ENCODE data around the gene FOXS1.
A peak's percentile ranks its signal among the peaks of the same experiment; 100 is the strongest.

Gene FOXS1

GRCh38 chr20:31842471-31843157 lies 2.8 kb downstream of the FOXS1 start:
- no peaks in the 10 kb centered on the region for H3K36me3 ChIP-seq (ENCODE audit: insufficient read depth, low read length)
- H4K20me1 ChIP-seq (ENCODE audit: insufficient read depth, low read length, poor library complexity, severe bottlenecking) = no peaks in the 10 kb centered on the region
- TF ChIP-seq CTCF (conservative IDR thresholded peaks at IDR 0.05; ENCODE audit: low read length) = no peak
- TF ChIP-seq EZH2phosphoT487 (IDR thresholded peaks at IDR 0.05; ENCODE audit: borderline replicate concordance) = no peak
- no peaks in the 10 kb centered on the region for H3K9me2 ChIP-seq (replicated peaks; ENCODE audit: low read depth, low read length)
- H3K4me2 ChIP-seq (ENCODE audit: low read depth, low read length, poor library complexity, severe bottlenecking) = peak overlapping the region; percentile 28
- peak overlapping the region; percentile 29 for H3K9ac ChIP-seq (ENCODE audit: low read depth, low read length, poor library complexity, severe bottlenecking)
- no peaks in the 10 kb centered on the region for H3F3A ChIP-seq (ENCODE audit: low read depth)
- H3K79me2 ChIP-seq (ENCODE audit: insufficient read depth, low read length) = no peaks in the 10 kb centered on the region
- peaks cover 47% of the 10 kb centered on the region for H3K4me1 ChIP-seq (ENCODE audit: insufficient read depth, low read length, poor library complexity, severe bottlenecking)
- H3K9me3 ChIP-seq (ENCODE audit: insufficient read depth, low read depth, low read length) = no peaks in the 10 kb centered on the region
- H2AFZ ChIP-seq (ENCODE audit: low read length) = no peak overlapping the region
- H3K4me3 ChIP-seq (ENCODE audit: low read length, poor library complexity, severe bottlenecking) = no peak overlapping the region
- no peaks in the 10 kb centered on the region for H3K27me3 ChIP-seq (ENCODE audit: insufficient read depth, low read length, poor library complexity, severe bottlenecking)

DNA sequence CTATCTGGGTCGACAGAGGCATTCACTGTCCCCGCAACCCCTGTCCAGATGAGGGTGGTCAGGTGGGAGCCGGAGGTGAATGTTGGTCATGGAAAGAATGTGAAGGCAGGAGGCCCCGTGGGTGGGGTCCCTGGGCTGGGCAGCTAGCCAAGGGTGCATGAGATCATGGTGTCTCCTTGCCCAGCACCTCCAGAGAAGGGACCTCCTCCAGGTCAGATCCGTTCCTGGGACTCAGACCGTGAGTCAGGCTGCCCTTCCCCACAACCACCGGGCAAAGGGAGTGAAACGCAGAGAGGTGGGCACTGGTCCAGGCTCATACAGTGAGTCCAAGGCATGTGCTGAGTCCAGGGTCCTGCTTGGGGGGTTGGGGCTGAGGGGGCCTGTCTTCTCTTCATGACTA lies 3.5 kb downstream of the FOXS1 start:
- H3K4me2 ChIP-seq (ENCODE audit: low read depth, low read length, poor library complexity, severe bottlenecking) = no peak overlapping the region

GRCh38 chr20:31840906-31841816 lies 4.2 kb downstream of the FOXS1 start:
- H3K36me3 ChIP-seq (ENCODE audit: insufficient read depth, low read length) = no peaks in the 10 kb centered on the region
- H3K9ac ChIP-seq (ENCODE audit: low read depth, low read length, poor library complexity, severe bottlenecking) = no peak overlapping the region
- no peaks in the 10 kb centered on the region for H3K79me2 ChIP-seq (ENCODE audit: insufficient read depth, low read length)
- peaks cover 58% of the 10 kb centered on the region for H3K4me1 ChIP-seq (ENCODE audit: insufficient read depth, low read length, poor library complexity, severe bottlenecking)
- no peak for TF ChIP-seq EZH2phosphoT487 (IDR thresholded peaks at IDR 0.05; ENCODE audit: borderline replicate concordance)
- no peak for TF ChIP-seq CTCF (conservative IDR thresholded peaks at IDR 0.05; ENCODE audit: low read length)
- no peak overlapping the region for H2AFZ ChIP-seq (ENCODE audit: low read length)
- no peaks in the 10 kb centered on the region for H3K9me3 ChIP-seq (ENCODE audit: insufficient read depth, low read depth, low read length)
- no peak overlapping the region for H3K4me3 ChIP-seq (ENCODE audit: low read length, poor library complexity, severe bottlenecking)
- H4K20me1 ChIP-seq (ENCODE audit: insufficient read depth, low read length, poor library complexity, severe bottlenecking) = no peaks in the 10 kb centered on the region
- H3K4me2 ChIP-seq (ENCODE audit: low read depth, low read length, poor library complexity, severe bottlenecking) = no peak overlapping the region
- H3K9me2 ChIP-seq (replicated peaks; ENCODE audit: low read depth, low read length) = no peaks in the 10 kb centered on the region
- H3F3A ChIP-seq (ENCODE audit: low read depth) = no peaks in the 10 kb centered on the region
- no peaks in the 10 kb centered on the region for H3K27me3 ChIP-seq (ENCODE audit: insufficient read depth, low read length, poor library complexity, severe bottlenecking)

More for the DNA sequence above, 3.5 kb downstream of the FOXS1 start:
- no peaks in the 10 kb centered on the region for H3K9me3 ChIP-seq (ENCODE audit: insufficient read depth, low read depth, low read length)
- no peaks in the 10 kb centered on the region for H3K36me3 ChIP-seq (ENCODE audit: insufficient read depth, low read length)
- TF ChIP-seq CTCF (conservative IDR thresholded peaks at IDR 0.05; ENCODE audit: low read length) (no peak), EZH2phosphoT487 (IDR thresholded peaks at IDR 0.05; ENCODE audit: borderline replicate concordance) (no peak)
- H3K4me3 ChIP-seq (ENCODE audit: low read length, poor library complexity, severe bottlenecking) = no peak overlapping the region
- H3K79me2 ChIP-seq (ENCODE audit: insufficient read depth, low read length) = no peaks in the 10 kb centered on the region
- H2AFZ ChIP-seq (ENCODE audit: low read length) = no peak overlapping the region
- no peaks in the 10 kb centered on the region for H4K20me1 ChIP-seq (ENCODE audit: insufficient read depth, low read length, poor library complexity, severe bottlenecking)
- peak overlapping the region; percentile 29 for H3K9ac ChIP-seq (ENCODE audit: low read depth, low read length, poor library complexity, severe bottlenecking)
- no peaks in the 10 kb centered on the region for H3F3A ChIP-seq (ENCODE audit: low read depth)
- no peaks in the 10 kb centered on the region for H3K27me3 ChIP-seq (ENCODE audit: insufficient read depth, low read length, poor library complexity, severe bottlenecking)
- peaks cover 54% of the 10 kb centered on the region for H3K4me1 ChIP-seq (ENCODE audit: insufficient read depth, low read length, poor library complexity, severe bottlenecking)
- no peaks in the 10 kb centered on the region for H3K9me2 ChIP-seq (replicated peaks; ENCODE audit: low read depth, low read length)
